Measurements from ENCODE around the gene ETNK2.

Gene ETNK2

DNA sequence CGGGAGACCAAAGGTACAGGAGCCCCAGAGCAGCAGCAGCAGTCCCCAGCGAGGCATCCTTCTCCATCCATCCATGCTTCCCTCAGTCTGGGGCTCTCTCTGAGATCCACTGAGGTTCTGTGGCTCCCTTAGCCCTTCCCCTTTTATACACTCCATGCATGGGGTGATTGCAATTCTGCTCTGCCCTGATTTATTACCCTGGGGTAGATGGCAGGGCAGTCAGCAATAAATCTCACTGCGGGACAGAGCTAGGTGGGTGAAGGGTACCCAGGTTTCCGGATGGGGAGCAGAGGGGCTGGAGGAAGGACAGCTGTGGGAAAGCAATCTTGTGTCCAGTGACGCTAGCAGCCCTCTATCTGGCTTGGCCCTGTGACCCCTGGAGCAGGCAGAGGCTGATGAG lies 14.4 kb upstream of the ETNK2 start, which contains the start of gene REN:
REN (minus strand) TSS at position 119 of the 400 bp plus-strand sequence; CDS start at position 75, 44 bp downstream.
- DNase-seq (ENCODE audit: low read depth): no peak
- TF ChIP-seq, protein P1, sequence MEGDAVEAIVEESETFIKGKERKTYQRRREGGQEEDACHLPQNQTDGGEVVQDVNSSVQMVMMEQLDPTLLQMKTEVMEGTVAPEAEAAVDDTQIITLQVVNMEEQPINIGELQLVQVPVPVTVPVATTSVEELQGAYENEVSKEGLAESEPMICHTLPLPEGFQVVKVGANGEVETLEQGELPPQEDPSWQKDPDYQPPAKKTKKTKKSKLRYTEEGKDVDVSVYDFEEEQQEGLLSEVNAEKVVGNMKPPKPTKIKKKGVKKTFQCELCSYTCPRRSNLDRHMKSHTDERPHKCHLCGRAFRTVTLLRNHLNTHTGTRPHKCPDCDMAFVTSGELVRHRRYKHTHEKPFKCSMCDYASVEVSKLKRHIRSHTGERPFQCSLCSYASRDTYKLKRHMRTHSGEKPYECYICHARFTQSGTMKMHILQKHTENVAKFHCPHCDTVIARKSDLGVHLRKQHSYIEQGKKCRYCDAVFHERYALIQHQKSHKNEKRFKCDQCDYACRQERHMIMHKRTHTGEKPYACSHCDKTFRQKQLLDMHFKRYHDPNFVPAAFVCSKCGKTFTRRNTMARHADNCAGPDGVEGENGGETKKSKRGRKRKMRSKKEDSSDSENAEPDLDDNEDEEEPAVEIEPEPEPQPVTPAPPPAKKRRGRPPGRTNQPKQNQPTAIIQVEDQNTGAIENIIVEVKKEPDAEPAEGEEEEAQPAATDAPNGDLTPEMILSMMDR (IDR thresholded peaks at IDR 0.05; ENCODE audit: low read length, missing control alignments): no peak
- H3K4me3 ChIP-seq (replicated peaks; ENCODE audit: low read depth, low read length): no peak within 1 kb of the TSS

DNA sequence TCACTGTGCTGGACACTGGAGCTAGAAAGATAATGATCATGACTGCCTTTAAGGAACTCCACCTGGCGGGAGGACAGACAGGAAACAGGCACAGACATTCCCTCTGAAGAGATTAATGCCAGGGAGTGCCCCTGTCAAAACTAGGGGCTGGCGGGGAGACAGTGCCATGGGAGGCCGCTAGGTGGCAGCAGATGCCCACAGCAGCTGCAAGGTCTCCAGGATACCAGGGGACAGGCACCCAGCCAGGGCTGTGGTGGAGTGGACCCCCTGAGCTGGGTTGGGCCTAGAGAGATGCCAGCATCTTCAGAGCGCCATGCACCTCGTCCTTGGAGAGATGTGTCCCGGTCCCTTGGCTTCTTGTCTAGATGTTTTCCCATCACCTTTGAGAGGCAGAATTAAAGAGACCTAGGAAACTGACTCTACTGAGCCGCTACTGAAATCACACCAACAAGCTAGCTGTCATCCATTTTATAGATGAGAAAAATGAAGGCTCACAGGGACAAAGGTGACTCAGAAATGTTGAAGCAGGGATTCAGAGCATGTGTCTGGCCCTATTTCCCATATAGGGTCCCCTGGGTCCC lies 10.7 kb upstream of the ETNK2 start:
- H3K4me3 ChIP-seq (replicated peaks; ENCODE audit: low read depth, low read length): no peak overlapping the region
- peak; percentile 68 for DNase-seq (ENCODE audit: low read depth)
- TF ChIP-seq, protein P1 (IDR thresholded peaks at IDR 0.05; ENCODE audit: low read length, missing control alignments): peak; percentile 98

GRCh38 chr1:204161609-204162493 lies 10.0 kb upstream of the ETNK2 start:
- no peak for DNase-seq (ENCODE audit: low read depth)
- TF ChIP-seq, protein P1 (IDR thresholded peaks at IDR 0.05; ENCODE audit: low read length, missing control alignments): no peak
- no peak overlapping the region for H3K4me3 ChIP-seq (replicated peaks; ENCODE audit: low read depth, low read length)

DNA sequence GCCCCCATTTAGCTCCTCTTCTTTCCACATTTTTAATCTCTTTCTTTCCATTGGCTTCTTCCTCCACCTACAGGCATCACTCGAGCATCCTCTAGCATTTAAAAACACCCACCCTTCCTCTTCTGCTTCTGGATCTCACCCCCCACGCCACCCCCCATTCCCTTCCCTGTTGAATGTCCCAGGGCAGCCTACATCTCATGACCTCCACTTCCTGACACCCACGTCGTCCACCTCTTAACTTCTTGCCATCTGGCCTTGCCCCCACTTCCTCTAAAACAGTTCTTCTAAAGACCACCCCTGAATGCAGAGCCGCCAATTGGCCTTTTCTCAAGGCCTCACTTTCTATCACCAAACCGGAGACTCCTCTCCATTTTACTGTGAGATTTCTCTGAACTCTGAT lies 6.1 kb upstream of the ETNK2 start:
- DNase-seq (ENCODE audit: low read depth): no peak
- H3K4me3 ChIP-seq (replicated peaks; ENCODE audit: low read depth, low read length): no peak overlapping the region
- TF ChIP-seq, protein P1 (IDR thresholded peaks at IDR 0.05; ENCODE audit: low read length, missing control alignments): no peak

- no peak for DNase-seq (ENCODE audit: low read depth)
- TF ChIP-seq, protein P1 (IDR thresholded peaks at IDR 0.05; ENCODE audit: low read length, missing control alignments): no peak
- no peak overlapping the region for H3K4me3 ChIP-seq (replicated peaks; ENCODE audit: low read depth, low read length)
Measured at GRCh38 chr1:204155881-204156280, 4.0 kb upstream of the ETNK2 start.

DNA sequence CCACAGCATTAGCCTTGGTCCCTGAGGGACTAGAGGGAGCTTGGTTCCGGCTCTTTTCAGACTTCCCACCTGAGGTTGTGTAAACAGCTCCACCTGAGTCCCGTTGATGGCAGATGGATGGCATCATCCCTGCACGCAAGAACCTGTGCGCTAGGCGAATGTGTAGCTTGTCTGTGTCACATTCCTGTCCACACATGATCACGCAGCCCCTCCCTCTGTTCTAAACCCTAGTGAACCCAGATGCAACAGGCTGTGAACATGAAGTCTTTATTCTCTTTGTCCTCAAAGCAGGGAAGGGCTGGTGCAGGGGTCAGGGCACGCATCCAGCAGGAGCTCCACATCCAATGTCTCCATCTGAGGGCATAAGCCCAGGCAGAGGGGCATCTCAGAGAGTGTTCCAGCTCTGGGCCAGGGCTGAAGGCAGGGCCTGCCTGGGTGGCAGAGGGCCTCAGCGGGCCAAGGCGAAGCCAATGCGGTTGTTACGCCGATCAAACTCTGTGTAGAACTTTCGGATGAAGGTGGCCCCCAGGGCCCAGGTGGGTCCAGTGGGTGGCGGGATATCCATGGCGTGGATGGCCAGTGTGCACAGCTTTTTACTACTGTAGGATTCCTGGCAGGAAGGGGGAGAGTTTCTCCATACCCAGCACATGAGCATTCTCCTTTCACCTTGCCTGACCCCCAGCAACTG lies 2.9 kb upstream of the ETNK2 start:
- TF ChIP-seq, protein P1 (IDR thresholded peaks at IDR 0.05; ENCODE audit: low read length, missing control alignments): no peak
- DNase-seq (ENCODE audit: low read depth): no peak
- H3K4me3 ChIP-seq (replicated peaks; ENCODE audit: low read depth, low read length): no peak overlapping the region

Data from fibroblast of pulmonary artery (primary cell).